Stomach (tissue), 4 donors: ENCODE measurements around the gene SLC2A4.
A peak's percentile ranks its signal among the peaks of the same experiment; 100 is the strongest.

Experiments used
- CTCF ChIP-seq, 7 experiments: fragments of 450-650 bp in 4 of 7; fragments of 200-600 bp in 3 of 7; sonication (generic) in 3 of 7; IDR thresholded peaks; one replicate each; pipeline ENCODE4 v1.5.1; 2016 to 2019; ENCODE audit warnings: antibody characterized with exemption in 7 of 7, control low read depth in 2 of 7, mild to moderate bottlenecking in 1 of 7
- POLR2AphosphoS5 ChIP-seq, 3 donors: sonication (generic); formaldehyde crosslinking; IDR thresholded peaks; one replicate each; pipeline ENCODE4 v1.6.1; 2016; ENCODE audit warnings: antibody characterized with exemption in 3 of 3

- peak in 2 of 7 experiments; percentile 0 to 19 for TF ChIP-seq CTCF (IDR thresholded peaks at IDR 0.05)
- peak; percentile 70 to 89 (median 80) for TF ChIP-seq POLR2AphosphoS5 (IDR thresholded peaks at IDR 0.05)
Measured at GRCh38 chr17:7252176-7253043, 29.1 kb upstream of the SLC2A4 start, which contains the start of gene ELP5.
